CD4-positive, CD25-positive, alpha-beta regulatory T cell (primary cell): ENCODE measurements around the gene INVS. TPM values are rescaled to one million over a fixed set of nuclear protein-coding genes. Genes with fewer than 3 reads are reported as not detected.
"Not testable (repeated sequence)": the region's sequence is repeated elsewhere in the genome, so short reads cannot be mapped to it uniquely, and the experiment has no call there.

Source experiments
- ATAC-seq, 2 donors: fragments of 150-1000 bp; cut with Tn5 transposase; one replicate each; pipeline ENCODE4 v1.10.0; 2021; ENCODE audit warnings: low read depth in 2 of 2, moderate number of reproducible peaks in 2 of 2, moderate library complexity in 1 of 2
- DNase-seq, 3 donors: peaks; one replicate each; pipeline versions ENCODE4 v3.0.0 to v3.0.0-alpha.2; 2012 to 2022; ENCODE audit warnings: mixed read lengths in 1 of 3
- H3K27ac ChIP-seq: one replicate; pipeline ENCODE4 v1.7.0; 2013; ENCODE audit warnings: mild to moderate bottlenecking, low read length; ENCODE audit not compliant: insufficient read depth, poor library complexity, severe bottlenecking
- H3K27me3 ChIP-seq: one replicate; pipeline ENCODE4 v1.7.0; 2013; ENCODE audit warnings: low read length; ENCODE audit not compliant: control insufficient read depth, insufficient read depth
- H3K36me3 ChIP-seq: one replicate; pipeline ENCODE4 v1.7.0; 2013; ENCODE audit warnings: mild to moderate bottlenecking, low read length, moderate library complexity; ENCODE audit not compliant: control insufficient read depth, insufficient read depth
- H3K4me1 ChIP-seq: 2 replicates; pipeline ENCODE4 v1.7.0; 2013; ENCODE audit warnings: mild to moderate bottlenecking, low read length; ENCODE audit not compliant: insufficient read depth, control insufficient read depth, poor library complexity, severe bottlenecking
- H3K4me3 ChIP-seq: one replicate; pipeline ENCODE4 v1.7.0; 2013; ENCODE audit warnings: low read depth, mild to moderate bottlenecking, low read length, moderate library complexity
- H3K9me3 ChIP-seq, 2 experiments: 1 replicate in 1 of 2; 2 replicates in 1 of 2; pipeline ENCODE4 v1.7.0; 2013; ENCODE audit warnings: low read length in 2 of 2, mild to moderate bottlenecking in 1 of 2, moderate library complexity in 1 of 2; ENCODE audit not compliant: control insufficient read depth in 2 of 2
- H3K27ac Mint-ChIP-seq, 3 donors: one replicate each; pipeline ENCODE4 v1.8.0; 2020 to 2022; ENCODE audit warnings: mild to moderate bottlenecking in 3 of 3, mixed read lengths in 3 of 3, moderate library complexity in 2 of 3
- H3K27me3 Mint-ChIP-seq: one replicate; pipeline ENCODE4 v1.8.0; 2022; ENCODE audit warnings: mild to moderate bottlenecking, mixed read lengths
- H3K36me3 Mint-ChIP-seq: one replicate; pipeline ENCODE4 v1.8.0; 2020; ENCODE audit warnings: mixed read lengths
- H3K4me1 Mint-ChIP-seq, 4 donors: one replicate each; pipeline ENCODE4 v1.8.0; 2020 to 2022; ENCODE audit warnings: mixed read lengths in 4 of 4, mild to moderate bottlenecking in 1 of 4
- H3K4me3 Mint-ChIP-seq, 4 donors: one replicate each; pipeline ENCODE4 v1.8.0; 2020 to 2022; ENCODE audit warnings: mild to moderate bottlenecking in 4 of 4, mixed read lengths in 4 of 4, moderate library complexity in 3 of 4
- H3K9me3 Mint-ChIP-seq, 7 donors: one replicate each; pipeline ENCODE4 v1.8.0; 2020 to 2022; ENCODE audit warnings: mixed read lengths in 7 of 7, mild to moderate bottlenecking in 3 of 7, moderate library complexity in 2 of 7
- polyA plus RNA-seq, 4 donors: library from polyadenylated mRNA; unstranded; fragments of 300-500 nt; fragmentation: Illumina TruSeq; gene quantifications; one replicate each; pipeline ENCODE4 v1.2.3, GENCODE V29; 2021
- total RNA-seq: library from RNA; stranded (reverse); gene quantifications from one replicate; pipeline ENCODE4 v1.2.3, GENCODE V29; 2022

Gene INVS
- total and polyA plus RNA-seq, 5 donors from 2014 or later = 5.7 to 20.5 (median 6.2) TPM

DNA sequence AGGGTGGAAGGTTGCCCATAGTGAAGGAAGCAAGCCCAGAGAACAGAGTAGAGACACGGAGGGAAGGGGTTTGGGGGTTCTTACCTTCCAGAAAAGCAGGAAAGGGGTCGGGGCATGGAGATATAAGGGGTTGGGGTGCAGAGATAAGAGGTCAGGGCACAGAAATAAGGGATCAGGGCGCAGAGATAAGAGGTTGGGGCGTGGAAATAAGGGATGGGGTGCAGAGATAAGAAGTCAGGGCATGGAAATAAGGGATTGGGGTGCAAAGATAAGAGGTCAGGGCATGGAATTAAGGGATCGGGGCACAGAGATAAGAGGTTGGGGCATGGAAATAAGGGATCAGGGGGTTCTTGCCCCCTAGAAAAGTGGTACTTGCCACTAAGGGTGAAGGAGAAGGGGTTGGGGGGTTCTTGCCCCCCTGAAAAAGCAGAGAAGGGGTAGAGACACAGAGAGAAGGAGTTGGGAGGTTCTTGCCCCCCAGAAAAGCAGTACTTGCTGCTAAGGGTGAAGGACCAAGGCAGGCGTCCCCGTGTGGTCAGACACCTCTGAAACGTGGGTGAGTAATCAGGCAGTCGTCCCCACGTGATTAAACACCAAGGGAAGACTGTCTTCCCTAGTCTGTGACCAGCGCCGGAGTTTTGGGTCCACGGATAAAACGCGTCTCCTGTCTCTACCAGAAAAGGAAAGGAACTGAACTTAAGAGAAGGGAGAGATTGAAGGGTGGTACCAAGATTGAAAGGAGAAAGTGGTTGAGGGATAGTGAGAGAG lies 46.3 kb downstream of the INVS start:
- not testable (repeated sequence) for H3K9me3 Mint-ChIP-seq, H3K4me1 Mint-ChIP-seq, H3K9me3 ChIP-seq, H3K27ac ChIP-seq, H3K36me3 Mint-ChIP-seq, DNase-seq, H3K4me3 Mint-ChIP-seq, H3K36me3 ChIP-seq, ATAC-seq, H3K27me3 ChIP-seq, H3K27me3 Mint-ChIP-seq, H3K4me1 ChIP-seq, H3K4me3 ChIP-seq
- peak overlapping the region in 2 of 3 donors; percentile 32 to 48 for H3K27ac Mint-ChIP-seq

DNA sequence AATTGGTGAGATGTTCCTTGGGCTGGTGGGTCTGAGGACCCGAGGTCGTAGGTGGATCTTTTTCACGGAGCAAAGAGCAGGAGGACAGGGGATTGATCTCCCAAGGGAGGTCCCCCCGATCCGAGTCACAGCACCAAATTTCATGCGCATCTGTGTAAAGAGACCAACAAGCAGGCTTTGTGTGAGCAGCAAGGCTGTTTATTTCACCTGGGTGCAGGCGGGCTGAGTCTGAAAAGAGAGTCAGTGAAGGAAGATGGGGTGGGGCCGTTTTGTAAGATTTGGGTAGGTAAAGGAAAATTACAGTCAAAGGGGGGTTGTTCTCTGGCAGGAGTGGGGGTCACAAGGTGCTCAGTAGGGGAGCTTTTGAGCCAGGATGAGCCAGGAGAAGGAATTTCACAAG lies 46.9 kb downstream of the INVS start:
- H3K27me3 Mint-ChIP-seq, DNase-seq, H3K4me3 ChIP-seq, H3K36me3 Mint-ChIP-seq, H3K9me3 ChIP-seq, H3K36me3 ChIP-seq, H3K27ac ChIP-seq, H3K27ac Mint-ChIP-seq, H3K27me3 ChIP-seq, ATAC-seq, H3K4me3 Mint-ChIP-seq, H3K4me1 ChIP-seq, H3K9me3 Mint-ChIP-seq: not testable (repeated sequence)
- H3K4me1 Mint-ChIP-seq = peaks cover 0 to 12% (median 1%) of the 10 kb centered on the region in 4 donors

DNA sequence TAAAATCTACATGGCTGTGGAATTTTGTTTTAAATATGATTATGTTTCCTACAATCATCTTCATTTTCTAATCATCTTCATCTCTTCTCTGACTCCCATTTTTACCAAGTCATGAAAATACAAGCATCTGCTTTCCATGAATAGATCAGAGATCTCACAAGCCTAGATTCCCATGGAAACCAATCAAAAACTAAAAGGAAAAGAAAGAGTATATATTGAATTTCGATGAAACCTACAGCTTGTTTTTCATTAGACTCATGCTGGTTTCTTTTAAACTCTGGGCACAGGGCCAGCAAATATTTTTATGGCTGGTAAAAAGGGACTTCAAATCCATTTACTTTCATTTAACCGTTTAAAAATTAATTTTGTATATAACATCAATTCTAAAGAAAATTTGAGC lies 51.2 kb downstream of the INVS start:
- Histone ChIP-seq H3K4me3 (no peak overlapping the region), H3K4me1 (no peaks in the 10 kb centered on the region), H3K27ac (no peak overlapping the region), H3K36me3 (no peaks in the 10 kb centered on the region), H3K27me3 (no peaks in the 10 kb centered on the region), H3K9me3 (no peaks in the 10 kb centered on the region)
- no peak overlapping the region for H3K4me3 Mint-ChIP-seq
- H3K4me1 Mint-ChIP-seq = peaks cover 0 to 11% (median 1%) of the 10 kb centered on the region in 4 donors
- ATAC-seq (no peak), DNase-seq (no peak)
- H3K27me3 Mint-ChIP-seq = no peaks in the 10 kb centered on the region
- H3K36me3 Mint-ChIP-seq = peaks cover 4% of the 10 kb centered on the region
- H3K27ac Mint-ChIP-seq = no peak overlapping the region
- H3K9me3 Mint-ChIP-seq = no peaks in the 10 kb centered on the region

DNA sequence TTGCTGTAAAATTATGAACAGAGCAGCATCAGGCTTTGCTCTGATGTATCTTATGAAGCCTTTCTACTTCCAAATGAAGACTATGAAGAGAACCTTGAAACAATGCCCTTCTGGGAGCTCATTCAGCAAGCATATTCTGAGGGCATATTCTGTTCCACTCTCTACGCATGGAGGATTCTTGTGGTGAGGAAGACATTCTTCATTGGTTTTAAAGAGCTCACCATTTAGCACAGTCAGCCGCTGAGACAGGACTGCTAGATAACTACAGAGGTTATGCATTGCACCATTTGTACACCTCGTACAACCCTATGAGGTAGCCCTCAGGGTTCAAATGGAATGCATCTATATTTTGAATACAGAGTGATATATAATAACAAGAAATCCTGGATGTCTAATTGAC lies 61.0 kb downstream of the INVS start:
- Histone ChIP-seq H3K4me1 (no peaks in the 10 kb centered on the region), H3K27ac (no peak overlapping the region), H3K27me3 (no peaks in the 10 kb centered on the region), H3K4me3 (no peak overlapping the region), H3K9me3 (no peaks in the 10 kb centered on the region), H3K36me3 (no peaks in the 10 kb centered on the region)
- H3K9me3 Mint-ChIP-seq = no peaks in the 10 kb centered on the region
- H3K4me1 Mint-ChIP-seq = peaks cover 0 to 5% (median 3%) of the 10 kb centered on the region in 4 donors
- H3K27ac Mint-ChIP-seq = no peak overlapping the region
- H3K27me3 Mint-ChIP-seq = no peaks in the 10 kb centered on the region
- H3K4me3 Mint-ChIP-seq = no peak overlapping the region
- H3K36me3 Mint-ChIP-seq = peaks cover 11% of the 10 kb centered on the region
- DNase-seq (no peak), ATAC-seq (no peak)

DNA sequence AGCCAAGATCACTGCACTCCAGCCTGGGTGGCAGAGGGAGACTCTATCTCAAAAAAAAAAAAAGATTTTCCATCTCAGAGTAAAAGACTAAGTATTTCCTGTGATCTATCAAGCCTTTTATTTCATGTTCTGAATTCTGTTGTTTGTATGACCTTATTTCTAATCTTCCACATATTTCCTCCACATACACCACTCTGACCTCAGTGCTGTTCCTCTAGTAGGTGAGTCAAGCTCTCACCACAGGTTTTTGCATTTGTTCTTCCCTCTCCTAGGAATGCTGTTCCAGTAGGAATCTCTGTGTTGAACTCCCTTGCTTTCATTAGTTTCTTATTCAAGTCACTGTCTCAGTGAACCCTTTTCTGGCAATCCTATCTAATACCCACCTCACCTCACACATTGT lies 68.1 kb downstream of the INVS start:
- no peak overlapping the region for H3K27ac Mint-ChIP-seq
- no peak overlapping the region for H3K4me3 Mint-ChIP-seq
- H3K36me3 ChIP-seq = no peaks in the 10 kb centered on the region
- H3K4me1 ChIP-seq = no peaks in the 10 kb centered on the region
- no peaks in the 10 kb centered on the region for H3K27me3 Mint-ChIP-seq
- no peak for DNase-seq
- no peak overlapping the region for H3K4me3 ChIP-seq
- peaks cover 13% of the 10 kb centered on the region for H3K36me3 Mint-ChIP-seq
- no peak overlapping the region for H3K27ac ChIP-seq
- no peaks in the 10 kb centered on the region for H3K9me3 ChIP-seq
- H3K9me3 Mint-ChIP-seq = peaks cover 0 to 9% (median 0%) of the 10 kb centered on the region in 7 donors
- no peaks in the 10 kb centered on the region for H3K27me3 ChIP-seq
- H3K4me1 Mint-ChIP-seq = peaks cover 0 to 5% (median 2%) of the 10 kb centered on the region in 4 donors
- ATAC-seq = no peak

DNA sequence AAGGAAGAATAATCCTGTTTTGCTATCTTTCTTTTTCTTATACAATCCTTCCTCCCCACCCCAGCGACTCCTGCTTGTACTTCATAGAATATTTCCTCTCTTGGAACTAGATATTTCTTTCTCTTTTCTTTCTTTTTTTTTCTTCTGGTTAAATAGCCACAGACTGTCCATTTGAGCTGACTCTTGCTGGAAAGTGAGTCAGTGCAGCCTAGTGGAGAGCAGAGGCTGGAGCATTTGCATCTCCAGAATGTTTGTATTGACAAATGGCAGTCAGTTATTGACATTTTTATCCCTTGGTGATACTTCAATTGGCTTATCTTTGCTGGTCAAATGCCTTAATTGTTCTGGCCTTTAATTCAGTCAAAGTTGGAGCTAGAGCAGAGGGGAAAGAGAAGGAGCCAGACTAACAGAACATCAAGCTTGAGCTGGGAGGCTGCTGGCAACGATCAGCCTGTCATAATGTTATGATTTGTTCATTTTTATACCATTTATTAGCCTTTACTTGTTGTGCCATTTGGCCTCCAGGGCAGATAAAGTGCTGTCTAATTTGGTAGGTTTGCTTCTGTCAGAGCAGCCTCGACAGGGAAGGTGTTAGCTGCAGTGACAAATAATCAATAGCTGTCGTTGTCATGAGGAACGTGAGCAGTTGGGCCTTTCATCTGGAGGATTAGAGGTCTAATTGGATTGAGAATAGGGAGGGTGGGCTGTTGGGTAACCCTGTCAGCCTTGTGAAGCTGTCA lies 69.0 kb downstream of the INVS start:
- Mint-ChIP-seq H3K9me3 (peaks cover 0 to 13% (median 6%) of the 10 kb centered on the region in 7 donors), H3K27me3 (no peaks in the 10 kb centered on the region), H3K27ac (no peak overlapping the region), H3K4me3 (no peak overlapping the region), H3K36me3 (peaks cover 21% of the 10 kb centered on the region), H3K4me1 (peaks cover 0 to 5% (median 2%) of the 10 kb centered on the region in 4 donors)
- Histone ChIP-seq H3K4me3 (no peak overlapping the region), H3K36me3 (no peaks in the 10 kb centered on the region), H3K4me1 (no peaks in the 10 kb centered on the region), H3K9me3 (no peaks in the 10 kb centered on the region), H3K27ac (no peak overlapping the region), H3K27me3 (no peaks in the 10 kb centered on the region)
- no peak for ATAC-seq
- no peak for DNase-seq

DNA sequence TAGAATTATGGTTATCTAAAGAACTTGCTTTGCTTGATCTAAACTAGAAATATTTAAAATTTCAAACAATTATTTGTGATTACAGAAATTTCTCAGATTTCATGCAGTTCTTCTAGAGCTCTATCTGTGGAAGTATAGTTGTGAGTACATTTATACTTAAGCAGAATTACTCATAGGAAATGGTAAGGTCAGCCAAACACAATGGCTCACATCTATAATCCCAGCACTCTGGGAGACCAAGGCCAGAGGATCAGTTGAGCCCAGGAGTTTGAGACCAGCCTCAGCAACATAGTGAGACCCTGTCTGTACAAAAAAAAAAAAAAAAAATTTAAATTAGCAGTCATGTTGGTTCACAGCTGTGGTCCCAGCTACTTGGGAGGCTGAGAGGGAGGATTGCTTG lies 71.0 kb downstream of the INVS start:
- Histone ChIP-seq H3K27me3 (no peaks in the 10 kb centered on the region), H3K27ac (no peak overlapping the region), H3K9me3 (peaks cover 0 to 2% of the 10 kb centered on the region in 2 experiments), H3K36me3 (no peaks in the 10 kb centered on the region), H3K4me1 (no peaks in the 10 kb centered on the region), H3K4me3 (no peak overlapping the region)
- Mint-ChIP-seq H3K27me3 (no peaks in the 10 kb centered on the region), H3K4me1 (peaks cover 0 to 5% (median 2%) of the 10 kb centered on the region in 4 donors), H3K9me3 (peaks cover 0 to 26% (median 7%) of the 10 kb centered on the region in 7 donors), H3K4me3 (no peak overlapping the region), H3K36me3 (peaks cover 34% of the 10 kb centered on the region), H3K27ac (no peak overlapping the region)
- no peak for DNase-seq
- ATAC-seq = no peak
